C4-2B (cell line): ENCODE results near the gene UAP1L1.

Source experiments
- H3K27ac ChIP-seq: fragments of 450-650 bp; 2 replicates; pipeline ENCODE4 v1.5.1; 2017
- ZFX ChIP-seq: fragments of 450-650 bp; IDR thresholded peaks from 2 replicates; pipeline ENCODE4 v1.6.1; 2017
- TF ChIP-seq, protein P1 (sequence below): fragments of 450-650 bp; conservative IDR thresholded peaks from 2 replicates; pipeline ENCODE4 v1.5.1; 2017; ENCODE audit warnings: mild to moderate bottlenecking

Gene UAP1L1

DNA sequence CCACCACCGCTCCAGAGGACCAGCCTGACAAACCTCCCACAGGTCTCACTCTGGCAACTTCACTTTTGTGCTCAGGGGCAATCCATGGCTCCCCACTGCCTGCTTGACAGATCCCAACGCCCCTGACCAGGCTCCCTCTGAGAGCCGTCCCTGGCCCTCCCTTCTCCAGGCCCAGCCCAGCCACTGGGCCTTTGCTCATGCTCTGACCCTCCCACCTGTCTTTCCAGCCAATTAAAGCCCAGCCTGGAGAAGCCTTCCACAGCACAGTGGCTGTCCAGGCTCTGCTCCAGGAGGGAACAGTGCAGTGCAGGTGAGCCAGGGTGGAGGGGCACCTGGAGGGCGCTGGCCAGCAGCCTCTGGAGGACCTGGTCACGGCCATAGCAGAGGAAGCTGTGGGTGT, 26.7 kb upstream of the UAP1L1 start:
- no peak overlapping the region; the same call in 1 of the 2 replicates for H3K27ac ChIP-seq
- TF ChIP-seq ZFX, result no peak
- TF ChIP-seq, protein P1, sequence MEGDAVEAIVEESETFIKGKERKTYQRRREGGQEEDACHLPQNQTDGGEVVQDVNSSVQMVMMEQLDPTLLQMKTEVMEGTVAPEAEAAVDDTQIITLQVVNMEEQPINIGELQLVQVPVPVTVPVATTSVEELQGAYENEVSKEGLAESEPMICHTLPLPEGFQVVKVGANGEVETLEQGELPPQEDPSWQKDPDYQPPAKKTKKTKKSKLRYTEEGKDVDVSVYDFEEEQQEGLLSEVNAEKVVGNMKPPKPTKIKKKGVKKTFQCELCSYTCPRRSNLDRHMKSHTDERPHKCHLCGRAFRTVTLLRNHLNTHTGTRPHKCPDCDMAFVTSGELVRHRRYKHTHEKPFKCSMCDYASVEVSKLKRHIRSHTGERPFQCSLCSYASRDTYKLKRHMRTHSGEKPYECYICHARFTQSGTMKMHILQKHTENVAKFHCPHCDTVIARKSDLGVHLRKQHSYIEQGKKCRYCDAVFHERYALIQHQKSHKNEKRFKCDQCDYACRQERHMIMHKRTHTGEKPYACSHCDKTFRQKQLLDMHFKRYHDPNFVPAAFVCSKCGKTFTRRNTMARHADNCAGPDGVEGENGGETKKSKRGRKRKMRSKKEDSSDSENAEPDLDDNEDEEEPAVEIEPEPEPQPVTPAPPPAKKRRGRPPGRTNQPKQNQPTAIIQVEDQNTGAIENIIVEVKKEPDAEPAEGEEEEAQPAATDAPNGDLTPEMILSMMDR, result no peak

DNA sequence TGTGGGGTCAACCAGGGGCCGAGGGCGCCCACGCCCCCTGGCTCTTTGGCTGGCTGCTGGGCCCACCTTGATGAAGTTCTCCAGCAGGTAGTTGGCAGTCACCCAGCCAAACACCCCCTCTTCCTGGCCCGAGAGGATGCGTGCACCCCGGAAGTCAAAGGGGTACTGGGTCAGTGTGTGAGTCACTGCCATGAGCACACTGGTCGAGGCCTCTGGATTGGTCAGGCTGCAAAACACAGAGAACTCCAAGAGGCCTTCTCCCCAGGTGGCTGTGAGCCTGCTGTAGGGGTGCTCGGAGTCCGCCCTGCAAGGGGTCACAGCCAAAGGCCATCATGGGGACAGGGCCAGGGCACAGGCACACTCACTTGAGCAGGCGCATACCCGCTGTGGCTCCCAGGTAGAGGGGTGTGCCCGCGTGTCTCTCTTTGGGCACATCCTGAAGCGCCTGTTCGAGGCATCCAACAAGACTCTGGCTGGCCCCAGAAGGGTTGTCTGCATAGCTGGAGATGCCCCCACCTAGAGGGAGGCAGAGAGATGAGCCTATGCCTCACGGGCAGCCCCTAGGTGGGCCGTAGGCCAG, 26.1 kb upstream of the UAP1L1 start:
- H3K27ac ChIP-seq, result no peak overlapping the region
- no peak for TF ChIP-seq ZFX
- TF ChIP-seq, protein P1, result no peak

DNA sequence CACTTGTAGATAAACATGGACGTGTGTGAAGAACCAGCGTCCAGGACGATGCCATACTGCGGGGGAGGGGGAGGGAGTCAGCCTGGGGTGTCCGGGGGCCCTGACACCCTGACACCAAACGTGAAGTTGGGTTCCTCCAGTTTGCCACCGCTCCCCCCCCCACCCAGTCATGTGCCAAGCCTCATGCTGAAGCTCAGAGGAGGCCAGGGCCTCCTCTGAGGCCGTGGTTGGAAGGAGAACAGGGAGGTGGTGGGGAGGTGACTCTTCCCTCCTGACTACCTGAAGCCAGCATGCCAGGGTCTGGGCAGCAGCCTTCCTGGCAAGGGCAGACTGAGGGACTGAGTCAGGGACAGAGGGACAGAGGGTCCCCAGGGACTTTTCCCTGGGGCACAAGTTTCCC, 25.0 kb upstream of the UAP1L1 start:
- no peak for TF ChIP-seq ZFX
- TF ChIP-seq, protein P1, result no peak
- H3K27ac ChIP-seq, result no peak overlapping the region

DNA sequence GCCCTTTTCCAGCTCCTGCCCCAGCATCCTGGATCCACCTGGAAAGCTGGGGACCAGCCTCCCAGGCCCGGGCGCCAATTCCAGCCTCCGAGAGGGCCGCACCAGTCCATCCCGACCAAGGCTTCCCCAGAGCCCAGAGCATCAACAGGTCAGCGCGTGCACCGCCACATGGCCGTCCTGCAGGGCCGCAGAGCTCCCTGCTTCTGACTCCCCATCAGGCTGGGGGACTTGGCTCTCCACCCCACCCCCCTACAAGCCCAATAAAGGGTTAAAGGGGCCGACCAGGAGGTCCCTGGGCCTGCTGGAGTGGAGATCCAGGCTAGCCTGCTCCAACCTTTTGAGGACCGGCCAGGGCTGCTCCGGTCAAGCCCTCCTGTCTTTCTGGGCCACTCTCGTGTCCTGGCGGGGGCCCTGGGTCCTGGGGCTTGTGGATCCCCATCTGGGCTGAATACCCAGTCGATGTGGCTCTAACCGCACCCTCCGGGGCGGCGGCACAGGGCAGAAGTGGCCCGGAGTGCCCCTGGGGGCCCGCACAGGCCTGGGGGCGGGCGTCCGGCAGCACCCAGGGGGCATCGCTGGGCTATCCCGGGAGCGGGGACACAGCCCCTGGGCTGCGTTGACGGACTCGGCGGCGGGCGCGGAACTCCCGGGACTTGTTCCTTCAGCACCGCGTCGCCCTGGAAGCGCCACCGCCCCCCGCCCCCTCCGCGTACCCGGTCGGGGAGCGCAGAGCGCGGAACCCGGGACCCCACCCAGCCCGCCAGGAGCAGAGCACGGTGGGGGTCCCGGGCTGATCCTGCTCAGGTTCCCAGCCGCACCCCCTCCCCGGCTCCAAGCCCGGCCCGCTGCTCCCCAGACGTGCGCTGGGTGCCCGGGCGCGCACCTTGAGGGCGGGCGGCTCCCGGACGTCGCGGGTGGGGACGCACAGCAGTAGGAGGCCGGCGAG, 24.0 kb upstream of the UAP1L1 start:
- peak overlapping the region; percentile 88 for H3K27ac ChIP-seq
- TF ChIP-seq, protein P1, result no peak

DNA sequence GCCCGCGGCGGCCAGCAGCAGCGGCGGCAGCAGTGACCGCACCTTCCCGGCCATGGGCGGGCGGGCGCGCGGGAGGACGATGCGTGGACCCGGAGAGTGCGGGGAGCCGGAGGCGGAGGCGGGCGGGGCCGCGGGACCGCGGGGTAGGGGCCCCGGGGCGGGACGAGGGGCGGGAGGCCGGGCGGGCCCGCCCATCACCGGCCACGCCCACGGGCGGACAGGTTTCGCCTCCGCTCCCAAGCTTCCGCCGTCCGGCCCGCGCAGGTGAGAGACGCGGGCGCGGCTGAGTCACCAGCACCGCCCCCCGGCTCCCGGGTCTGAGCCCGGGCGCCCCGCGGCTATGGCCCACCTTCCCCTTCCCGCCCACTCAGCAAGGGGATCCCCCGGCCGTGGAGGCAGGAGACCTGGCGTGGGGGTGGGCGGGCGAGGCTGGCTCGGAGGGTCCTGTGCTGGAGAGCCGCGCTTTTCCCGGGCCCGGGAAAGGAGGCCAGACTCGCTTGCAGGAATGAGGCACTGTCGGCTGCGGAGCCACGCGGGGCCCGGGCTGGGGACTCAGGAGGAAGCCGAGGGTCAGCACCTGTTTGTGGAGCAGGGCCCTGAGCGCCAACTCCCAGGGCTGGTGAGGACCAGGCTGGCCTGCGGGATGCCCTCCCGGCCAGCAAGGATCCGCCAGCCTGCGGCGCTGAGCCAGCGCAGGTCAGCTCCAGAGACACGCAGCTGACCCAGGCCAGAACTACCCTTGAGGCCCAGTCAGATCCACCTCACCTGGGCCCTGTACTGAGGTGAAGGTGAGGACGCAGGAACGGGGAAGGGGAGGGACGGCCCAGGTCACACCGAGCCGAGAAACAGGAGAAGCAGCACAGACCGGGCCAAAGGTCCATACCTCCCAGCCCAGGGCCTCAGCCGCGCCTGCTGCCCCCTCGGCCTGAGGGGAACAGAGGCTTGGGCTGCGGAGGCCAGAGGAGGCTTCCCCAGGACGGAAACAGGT, 23.1 kb upstream of the UAP1L1 start, which contains the start of gene ENTPD2:
TSS of gene ENTPD2 (minus strand) at position 118 of the 988 bp plus-strand sequence. CDS start at position 54, 64 bp downstream.
- TF ChIP-seq ZFX, result peak; percentile 72; the same call in 1 of the 2 replicates
- TF ChIP-seq, protein P1, result no peak
- peak within 1 kb of the TSS; percentile 88 for H3K27ac ChIP-seq

DNA sequence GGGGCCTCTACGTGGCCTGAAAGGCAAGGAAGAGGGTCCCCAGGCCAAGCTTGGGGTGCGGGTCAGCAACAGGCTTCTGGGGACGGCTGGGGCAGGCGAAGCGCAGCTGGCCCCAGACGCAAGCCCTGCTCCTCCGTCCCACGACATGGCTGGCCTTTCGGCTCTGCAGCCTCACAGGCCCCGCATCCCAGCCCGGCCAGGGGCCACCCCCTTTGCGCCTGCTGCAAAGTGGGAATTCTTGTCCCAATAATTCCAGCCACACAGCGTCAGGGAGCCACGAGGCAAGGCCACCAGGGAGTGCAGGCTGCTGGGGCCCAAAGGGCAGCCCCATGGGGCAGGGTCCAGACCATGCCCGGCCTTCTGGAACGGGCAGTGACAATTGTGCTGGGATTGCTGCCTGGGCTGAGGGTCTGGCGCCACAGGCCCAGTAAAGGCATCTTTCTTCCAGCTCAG, 22.4 kb upstream of the UAP1L1 start:
- H3K27ac ChIP-seq, result peak overlapping the region; percentile 88
- no peak for TF ChIP-seq ZFX
- TF ChIP-seq, protein P1, result no peak
